T follicular helper cell (primary cell): Measurements from ENCODE around the gene GRIN2C.

Experiments used
- DNase-seq: peaks from one replicate; pipeline ENCODE4 v3.0.0-alpha.2; 2020; ENCODE audit warnings: low read depth

The GRIN2C gene

GRCh38 chr17:74799097-74799496, 60.6 kb downstream of the GRIN2C start:
- DNase-seq: no peak

DNA sequence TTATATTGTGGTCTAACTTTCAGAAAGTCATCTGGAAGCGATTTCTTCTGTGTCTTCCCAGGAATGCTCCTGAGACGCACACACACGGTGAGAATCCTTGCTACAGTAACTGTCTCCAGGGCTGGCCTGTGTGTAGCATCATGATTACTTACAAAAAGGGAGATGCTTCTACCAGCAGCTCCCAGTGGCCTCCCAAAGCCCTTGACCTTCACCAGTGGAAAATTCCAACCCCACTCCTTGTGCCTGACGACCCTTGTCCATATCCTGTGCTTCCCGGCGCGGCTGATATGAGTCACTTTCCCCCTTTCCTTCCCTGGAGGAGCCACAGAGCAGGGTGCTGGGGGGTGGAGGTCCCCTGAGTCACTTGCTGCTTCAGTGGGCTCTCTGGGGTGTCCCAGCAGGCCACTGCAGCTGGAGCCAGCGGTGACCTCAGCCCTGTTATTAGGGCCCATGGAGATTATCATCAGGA, 61.4 kb downstream of the GRIN2C start:
- DNase-seq: no peak

- DNase-seq: no peak
Measured at GRCh38 chr17:74797824-74798223, 61.9 kb downstream of the GRIN2C start.

DNA sequence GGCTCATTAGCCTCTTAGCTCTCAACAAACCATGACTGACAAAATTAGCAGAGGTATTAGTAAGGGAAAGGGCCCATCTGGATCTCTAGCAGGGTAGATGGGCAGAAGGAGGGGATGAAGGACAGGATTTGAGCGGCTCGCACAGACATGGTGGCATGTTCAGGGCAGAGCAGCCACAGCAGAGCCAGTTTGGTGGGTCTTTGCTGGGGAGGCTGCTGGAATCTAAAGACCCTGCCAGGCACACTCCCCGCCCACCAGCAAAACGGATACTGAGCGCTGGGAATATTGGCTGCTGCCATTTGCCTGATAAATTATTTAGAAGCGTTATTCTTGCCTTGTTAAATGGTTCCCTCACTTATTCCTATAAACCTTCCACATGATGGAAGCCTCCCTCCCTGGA, 62.8 kb downstream of the GRIN2C start:
- no peak for DNase-seq

DNA sequence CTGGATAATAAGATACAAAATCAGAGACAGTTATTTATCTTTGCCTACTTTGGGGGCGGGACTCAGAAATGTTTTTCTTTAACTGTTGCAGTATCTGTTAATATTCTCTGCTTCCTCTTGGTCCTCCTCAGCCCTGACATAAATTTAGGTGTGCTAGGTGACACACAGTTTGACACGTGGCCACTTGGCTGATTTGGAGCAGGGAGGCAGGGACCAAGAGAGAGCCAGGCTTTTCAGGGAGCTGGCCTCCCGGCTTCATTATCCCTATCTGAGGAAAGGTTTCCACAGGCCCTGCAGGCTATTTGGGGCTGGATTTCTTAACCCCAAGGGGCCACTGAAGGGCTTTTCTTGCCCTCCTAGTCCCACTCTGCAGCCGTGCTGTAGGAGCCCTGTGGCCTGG, 63.5 kb downstream of the GRIN2C start:
- no peak for DNase-seq

- DNase-seq: no peak
Measured at GRCh38 chr17:74795327-74796020, 64.2 kb downstream of the GRIN2C start.

DNA sequence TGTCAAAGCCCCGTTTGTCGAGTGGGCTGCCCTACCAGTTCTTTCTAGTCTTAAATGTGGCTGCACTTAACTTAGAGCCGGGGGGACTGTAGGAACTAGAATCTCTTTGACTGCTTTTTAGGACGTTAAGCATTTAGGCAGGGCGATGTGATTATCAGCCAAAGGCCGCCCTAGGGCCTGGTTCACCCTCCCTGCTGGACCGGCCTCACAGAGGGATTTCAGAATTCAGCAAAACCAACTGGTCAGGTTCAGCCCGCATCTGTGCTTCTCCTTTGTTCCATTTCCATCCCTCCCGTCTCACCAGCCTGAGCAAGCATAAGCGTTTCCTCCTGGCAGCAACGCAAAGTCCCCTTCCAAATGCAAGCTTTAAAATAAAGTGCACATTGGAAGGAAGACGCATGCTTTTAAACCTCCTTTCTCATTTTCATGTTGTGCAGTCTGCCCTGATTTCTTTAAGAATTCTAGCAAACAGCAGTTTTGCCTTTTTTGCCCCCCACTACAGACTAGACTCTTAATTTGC, 67.0 kb downstream of the GRIN2C start:
- no peak for DNase-seq
